ENCODE measurements around the gene CHAT. TPM values are rescaled to one million over a fixed set of nuclear protein-coding genes. Genes with fewer than 3 reads are reported as not detected.

The CHAT gene
- total and polyA plus RNA-seq, 9 donors: not detected

GRCh38 chr10:49688261-49688846 lies 74.5 kb downstream of the CHAT start:
- no peaks in the 10 kb centered on the region for H3K27me3 ChIP-seq
- intact Hi-C loops (cut with DNase I): no loop called here

GRCh38 chr10:49688920-49689319 lies 75.1 kb downstream of the CHAT start:
- H3K27me3 ChIP-seq: no peaks in the 10 kb centered on the region
- 25 to 31% (median 26%) methylated on average over 7 of the region's 7 CpGs for WGBS, 3 donors

More at GRCh38 chr10:49688261-49688846, 74.5 kb downstream of the CHAT start:
- no peak for TF ChIP-seq POLR2A (IDR thresholded peaks at IDR 0.05)
- no peak for TF ChIP-seq EP300 (IDR thresholded peaks at IDR 0.05)
- TF ChIP-seq, protein P1, sequence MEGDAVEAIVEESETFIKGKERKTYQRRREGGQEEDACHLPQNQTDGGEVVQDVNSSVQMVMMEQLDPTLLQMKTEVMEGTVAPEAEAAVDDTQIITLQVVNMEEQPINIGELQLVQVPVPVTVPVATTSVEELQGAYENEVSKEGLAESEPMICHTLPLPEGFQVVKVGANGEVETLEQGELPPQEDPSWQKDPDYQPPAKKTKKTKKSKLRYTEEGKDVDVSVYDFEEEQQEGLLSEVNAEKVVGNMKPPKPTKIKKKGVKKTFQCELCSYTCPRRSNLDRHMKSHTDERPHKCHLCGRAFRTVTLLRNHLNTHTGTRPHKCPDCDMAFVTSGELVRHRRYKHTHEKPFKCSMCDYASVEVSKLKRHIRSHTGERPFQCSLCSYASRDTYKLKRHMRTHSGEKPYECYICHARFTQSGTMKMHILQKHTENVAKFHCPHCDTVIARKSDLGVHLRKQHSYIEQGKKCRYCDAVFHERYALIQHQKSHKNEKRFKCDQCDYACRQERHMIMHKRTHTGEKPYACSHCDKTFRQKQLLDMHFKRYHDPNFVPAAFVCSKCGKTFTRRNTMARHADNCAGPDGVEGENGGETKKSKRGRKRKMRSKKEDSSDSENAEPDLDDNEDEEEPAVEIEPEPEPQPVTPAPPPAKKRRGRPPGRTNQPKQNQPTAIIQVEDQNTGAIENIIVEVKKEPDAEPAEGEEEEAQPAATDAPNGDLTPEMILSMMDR (IDR thresholded peaks at IDR 0.05): no peak
- Histone ChIP-seq H3K9me3 (no peaks in the 10 kb centered on the region), H3K4me1 (ENCODE audit: insufficient read depth) (no peaks in the 10 kb centered on the region), H3K36me3 (no peaks in the 10 kb centered on the region), H3K4me3 (no peak overlapping the region), H3K27ac (no peak overlapping the region)
- DNase-seq: no peak
- 12 to 14% (median 14%) methylated on average over 8 of the region's 8 CpGs for WGBS, 3 donors

DNA sequence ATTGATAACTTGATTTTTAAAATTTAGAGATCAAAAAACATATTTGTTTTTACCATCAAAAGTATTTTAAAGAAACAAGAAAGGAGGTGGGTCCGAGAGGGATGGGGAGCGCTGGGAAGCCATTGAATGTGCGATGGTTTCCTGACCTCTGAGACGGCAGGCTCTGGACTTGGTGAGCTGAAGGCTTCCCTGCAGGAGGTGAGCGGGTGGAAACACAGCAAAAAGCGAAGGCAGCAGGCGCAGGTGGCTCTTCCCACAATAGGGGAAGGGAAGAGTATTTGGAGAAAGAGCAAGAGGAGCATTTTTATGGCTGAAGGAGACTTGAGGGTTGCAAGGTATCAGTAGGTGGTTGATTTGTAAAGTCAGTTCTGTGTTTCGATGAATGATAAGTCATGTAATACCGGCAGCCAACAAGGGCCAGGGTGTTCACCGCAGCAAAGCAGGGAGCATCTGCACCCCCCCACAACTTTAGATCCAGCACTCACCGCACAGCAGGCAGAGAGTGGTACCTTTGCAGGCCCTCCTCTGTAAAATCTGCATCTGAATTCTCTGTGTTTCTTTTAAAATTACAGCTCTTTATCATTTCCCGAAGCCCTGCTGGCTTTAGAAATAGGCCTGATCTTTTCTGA lies 76.2 kb downstream of the CHAT start:
- H3K9me3 ChIP-seq: no peaks in the 10 kb centered on the region
- no peak for DNase-seq
- H3K4me1 ChIP-seq (ENCODE audit: insufficient read depth): no peaks in the 10 kb centered on the region
- no peaks in the 10 kb centered on the region for H3K36me3 ChIP-seq
- 31 to 35% (median 32%) methylated on average over 12 of the region's 12 CpGs for WGBS, 3 donors
- H3K27me3 ChIP-seq: no peaks in the 10 kb centered on the region
- intact Hi-C loops (cut with DNase I): no loop called here
- TF ChIP-seq POLR2A (IDR thresholded peaks at IDR 0.05) (no peak), EP300 (IDR thresholded peaks at IDR 0.05) (no peak)
- TF ChIP-seq, protein P1 (IDR thresholded peaks at IDR 0.05): no peak
- no peak overlapping the region for H3K4me3 ChIP-seq
- no peak overlapping the region for H3K27ac ChIP-seq

More at GRCh38 chr10:49688920-49689319, 75.1 kb downstream of the CHAT start:
- no peak for DNase-seq
- H3K4me1 ChIP-seq (ENCODE audit: insufficient read depth): no peaks in the 10 kb centered on the region
- no peak overlapping the region for H3K27ac ChIP-seq
- intact Hi-C loops (cut with DNase I): no loop called here
- TF ChIP-seq EP300 (IDR thresholded peaks at IDR 0.05) (no peak), POLR2A (IDR thresholded peaks at IDR 0.05) (no peak)
- TF ChIP-seq, protein P1 (IDR thresholded peaks at IDR 0.05): no peak
- no peaks in the 10 kb centered on the region for H3K9me3 ChIP-seq
- H3K36me3 ChIP-seq: no peaks in the 10 kb centered on the region
- H3K4me3 ChIP-seq: no peak overlapping the region

- Histone ChIP-seq H3K4me1 (ENCODE audit: insufficient read depth) (no peaks in the 10 kb centered on the region), H3K27me3 (no peaks in the 10 kb centered on the region), H3K27ac (no peak overlapping the region), H3K4me3 (no peak overlapping the region), H3K36me3 (no peaks in the 10 kb centered on the region), H3K9me3 (no peaks in the 10 kb centered on the region)
- no peak for DNase-seq
- intact Hi-C loops (cut with DNase I): no loop called here
- TF ChIP-seq POLR2A (IDR thresholded peaks at IDR 0.05) (no peak), EP300 (IDR thresholded peaks at IDR 0.05) (no peak)
- TF ChIP-seq, protein P1 (IDR thresholded peaks at IDR 0.05): no peak
- WGBS, 3 donors: 1 to 2% (median 2%) methylated on average over 12 of the region's 12 CpGs
These were observed 77.0 kb downstream of the CHAT start for GRCh38 chr10:49690698-49691356.

All from ovary (tissue), 9 donors.